Calu3 (cell line): ENCODE measurements around the gene KLHL18. TPM values are rescaled to one million over a fixed set of nuclear protein-coding genes. Genes with fewer than 3 reads are reported as not detected.
A peak's percentile ranks its signal among the peaks of the same experiment; 100 is the strongest.

Experiments used
- BruUV-seq: library from RNA; stranded (reverse); fragments of 400-500 nt; replicated peaks from 2 replicates; lab custom pipeline; 2021; lab: Mats Ljungman, UMichigan
- CTCF ChIA-PET: fragments of 300-600 bp; sonication (Branson Sonifier 250); formaldehyde crosslinking; loops from one replicate; lab custom pipeline; 2022; ENCODE audit warnings: antibody characterized with exemption; lab: Charles Lee
- DNase-seq: peaks from one replicate; pipeline ENCODE4 v3.0.0; 2022
- H3K27ac Mint-ChIP-seq: one replicate; pipeline ENCODE4 v1.8.0; 2022; ENCODE audit warnings: mixed read lengths; ENCODE audit not compliant: unreplicated experiment
- H3K27me3 Mint-ChIP-seq: one replicate; pipeline ENCODE4 v1.8.0; 2022; ENCODE audit warnings: mixed read lengths; ENCODE audit not compliant: unreplicated experiment
- H3K36me3 Mint-ChIP-seq: one replicate; pipeline ENCODE4 v1.8.0; 2022; ENCODE audit warnings: mild to moderate bottlenecking, moderate library complexity, mixed read lengths; ENCODE audit not compliant: insufficient read depth, unreplicated experiment
- H3K4me1 Mint-ChIP-seq: one replicate; pipeline ENCODE4 v1.8.0; 2022; ENCODE audit warnings: mild to moderate bottlenecking, low read depth, mixed read lengths; ENCODE audit not compliant: unreplicated experiment
- H3K4me3 Mint-ChIP-seq: one replicate; pipeline ENCODE4 v1.8.0; 2022; ENCODE audit warnings: mild to moderate bottlenecking, low read depth, moderate library complexity, mixed read lengths; ENCODE audit not compliant: unreplicated experiment
- H3K9me3 Mint-ChIP-seq: one replicate; pipeline ENCODE4 v1.8.0; 2022; ENCODE audit warnings: low read depth, mixed read lengths; ENCODE audit not compliant: unreplicated experiment
- intact Hi-C: fragments of 100-400 bp; cut with micrococcal nuclease; formaldehyde crosslinking; loops from one replicate; pipeline ENCODE4 v1.10.0; 2022; ENCODE audit not compliant: unreplicated experiment
- total RNA-seq: library from RNA; stranded (reverse); gene quantifications from 2 replicates; pipeline ENCODE4 v1.2.3, GENCODE V29; 2022
- TF ChIP-seq, protein P1 (sequence below): fragments of 200-600 bp; IDR thresholded peaks from one replicate; pipeline ENCODE4 v1.8.0; 2022; ENCODE audit warnings: antibody characterized with exemption; ENCODE audit not compliant: unreplicated experiment

Gene KLHL18
- total RNA-seq, 1 experiment from 2014 or later = 24.8 TPM

GRCh38 chr3:47265008-47265407, 17.7 kb upstream of the KLHL18 start:
- no peak for DNase-seq
- TF ChIP-seq, protein P1, sequence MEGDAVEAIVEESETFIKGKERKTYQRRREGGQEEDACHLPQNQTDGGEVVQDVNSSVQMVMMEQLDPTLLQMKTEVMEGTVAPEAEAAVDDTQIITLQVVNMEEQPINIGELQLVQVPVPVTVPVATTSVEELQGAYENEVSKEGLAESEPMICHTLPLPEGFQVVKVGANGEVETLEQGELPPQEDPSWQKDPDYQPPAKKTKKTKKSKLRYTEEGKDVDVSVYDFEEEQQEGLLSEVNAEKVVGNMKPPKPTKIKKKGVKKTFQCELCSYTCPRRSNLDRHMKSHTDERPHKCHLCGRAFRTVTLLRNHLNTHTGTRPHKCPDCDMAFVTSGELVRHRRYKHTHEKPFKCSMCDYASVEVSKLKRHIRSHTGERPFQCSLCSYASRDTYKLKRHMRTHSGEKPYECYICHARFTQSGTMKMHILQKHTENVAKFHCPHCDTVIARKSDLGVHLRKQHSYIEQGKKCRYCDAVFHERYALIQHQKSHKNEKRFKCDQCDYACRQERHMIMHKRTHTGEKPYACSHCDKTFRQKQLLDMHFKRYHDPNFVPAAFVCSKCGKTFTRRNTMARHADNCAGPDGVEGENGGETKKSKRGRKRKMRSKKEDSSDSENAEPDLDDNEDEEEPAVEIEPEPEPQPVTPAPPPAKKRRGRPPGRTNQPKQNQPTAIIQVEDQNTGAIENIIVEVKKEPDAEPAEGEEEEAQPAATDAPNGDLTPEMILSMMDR = no peak
- CTCF ChIA-PET = no interaction called here
- Mint-ChIP-seq H3K36me3 (peaks cover 8% of the 10 kb centered on the region), H3K4me1 (peaks cover 10% of the 10 kb centered on the region), H3K9me3 (no peaks in the 10 kb centered on the region), H3K27ac (no peak overlapping the region), H3K4me3 (no peak overlapping the region), H3K27me3 (no peaks in the 10 kb centered on the region)
- intact Hi-C loops = no loop called here
- BruUV-seq = no TSS peak

GRCh38 chr3:47265725-47266428, 16.9 kb upstream of the KLHL18 start:
- CTCF ChIA-PET = interaction anchor here (0.6 to 1.1 kb wide), 3 partner anchors 16 to 284 kb away, joined by 3 to 4 read pairs (median 3); no protein-coding TSS in a partner anchor
- TF ChIP-seq, protein P1 = no peak
- Mint-ChIP-seq H3K27me3 (no peaks in the 10 kb centered on the region), H3K9me3 (no peaks in the 10 kb centered on the region), H3K4me1 (peaks cover 10% of the 10 kb centered on the region), H3K36me3 (peaks cover 12% of the 10 kb centered on the region), H3K27ac (no peak overlapping the region), H3K4me3 (no peak overlapping the region)
- no TSS peak for BruUV-seq
- DNase-seq = no peak
- intact Hi-C loops = no loop called here

DNA sequence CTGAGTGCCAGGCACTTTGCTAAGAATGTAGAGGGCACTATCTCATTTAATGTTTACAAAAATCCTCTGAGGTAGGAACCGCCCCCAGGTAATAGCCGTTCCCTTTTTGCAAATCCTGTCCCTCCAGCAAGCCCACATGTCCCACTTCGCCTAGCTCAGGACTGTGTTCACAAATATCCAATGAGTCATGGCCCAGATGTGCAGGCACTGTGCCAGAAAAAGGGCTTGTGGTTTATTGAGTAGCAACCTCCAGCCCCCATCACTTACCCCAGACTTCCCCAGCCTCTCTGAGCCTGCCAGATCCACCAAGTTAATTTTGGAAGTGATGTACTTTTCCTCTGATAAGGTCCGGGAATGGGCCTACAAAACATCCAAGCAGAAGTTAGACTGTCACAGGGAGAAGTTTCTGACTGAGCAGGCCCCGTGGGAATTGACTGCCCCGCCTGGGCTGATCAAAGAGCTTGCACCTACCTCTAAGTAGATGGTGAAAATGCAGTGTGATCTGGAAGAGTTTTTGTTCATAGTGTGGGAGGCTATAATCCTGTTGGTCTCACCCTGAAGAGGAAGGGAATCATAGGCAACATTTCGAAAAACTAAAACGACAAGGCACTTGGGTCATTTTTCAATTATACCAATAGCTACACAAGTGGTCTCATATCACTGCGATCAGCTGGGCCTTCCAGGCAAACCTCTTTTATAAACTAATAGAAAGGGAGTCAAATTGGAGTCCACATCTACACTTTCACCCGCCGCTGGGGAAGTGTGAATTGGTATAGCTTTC, 15.8 kb upstream of the KLHL18 start:
- peaks cover 13% of the 10 kb centered on the region for H3K36me3 Mint-ChIP-seq
- no peaks in the 10 kb centered on the region for H3K27me3 Mint-ChIP-seq
- CTCF ChIA-PET = interaction anchor here (0.6 to 1.7 kb wide), 4 partner anchors 12 to 285 kb away, joined by 3 to 7 read pairs (median 4); no protein-coding TSS in a partner anchor
- H3K4me3 Mint-ChIP-seq = no peak overlapping the region
- H3K9me3 Mint-ChIP-seq = no peaks in the 10 kb centered on the region
- no TSS peak for BruUV-seq
- TF ChIP-seq, protein P1 = no peak
- no peak overlapping the region for H3K27ac Mint-ChIP-seq
- intact Hi-C loops = no loop called here
- peak; percentile 81 for DNase-seq
- peaks cover 10% of the 10 kb centered on the region for H3K4me1 Mint-ChIP-seq

DNA sequence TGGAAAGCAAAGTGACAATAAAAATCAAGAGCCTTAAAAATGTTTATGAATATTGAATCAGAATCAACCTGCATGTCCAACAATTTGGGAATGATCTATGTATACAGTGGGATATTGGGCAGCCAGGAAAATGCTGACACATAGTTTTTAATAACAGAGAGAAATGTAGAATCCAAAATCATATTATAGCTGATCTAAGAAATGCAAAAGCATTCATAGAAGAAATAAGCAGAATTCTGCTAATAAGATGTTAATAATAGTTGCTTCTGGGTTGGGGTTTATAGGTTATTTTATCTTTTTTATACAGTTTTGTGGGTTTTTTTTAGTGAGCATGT, 15.3 kb upstream of the KLHL18 start:
- TF ChIP-seq, protein P1 = no peak
- Mint-ChIP-seq H3K36me3 (peaks cover 13% of the 10 kb centered on the region), H3K4me3 (no peak overlapping the region), H3K27me3 (no peaks in the 10 kb centered on the region), H3K27ac (no peak overlapping the region), H3K9me3 (no peaks in the 10 kb centered on the region), H3K4me1 (peaks cover 10% of the 10 kb centered on the region)
- CTCF ChIA-PET = interaction anchor here (1.7 kb wide), 1 partner anchor 11 kb away, joined by 7 read pairs; no protein-coding TSS in a partner anchor
- DNase-seq = no peak
- intact Hi-C loops = no loop called here
- no TSS peak for BruUV-seq
